Hepatocyte (in vitro differentiated cells): ENCODE data around the gene WT1. TPM values are rescaled to one million over a fixed set of nuclear protein-coding genes. Genes with fewer than 3 reads are reported as not detected.

Experiments used
- DNase-seq: peaks from one replicate; pipeline ENCODE4 v3.0.0-alpha.2; 2016; ENCODE audit warnings: low spot score
- H2AFZ ChIP-seq: fragments of 200-600 bp; sonication (generic); 2 replicates; pipeline ENCODE4 v1.6.0; 2016; ENCODE audit warnings: antibody characterized with exemption, mild to moderate bottlenecking
- H3K27ac ChIP-seq: fragments of 200-600 bp; sonication (generic); 2 replicates; pipeline ENCODE4 v1.5.1; 2016; ENCODE audit warnings: mild to moderate bottlenecking
- H3K27me3 ChIP-seq: fragments of 200-600 bp; sonication (generic); 2 replicates; pipeline ENCODE4 v1.6.1; 2016
- H3K36me3 ChIP-seq: fragments of 200-600 bp; sonication (generic); replicated peaks from 2 replicates; pipeline ENCODE4 v1.5.1; 2016; ENCODE audit warnings: low read depth; ENCODE audit not compliant: insufficient read depth
- H3K4me1 ChIP-seq: fragments of 200-600 bp; sonication (generic); 2 replicates; pipeline ENCODE4 v1.5.1; 2016; ENCODE audit warnings: mild to moderate bottlenecking, moderate library complexity; ENCODE audit not compliant: insufficient read depth
- H3K4me2 ChIP-seq: fragments of 200-600 bp; sonication (generic); 2 replicates; pipeline ENCODE4 v1.6.0; 2016
- H3K4me3 ChIP-seq: fragments of 200-600 bp; sonication (generic); 2 replicates; pipeline ENCODE4 v1.5.1; 2016; ENCODE audit warnings: mild to moderate bottlenecking
- H3K79me2 ChIP-seq: fragments of 200-600 bp; sonication (generic); 2 replicates; pipeline ENCODE4 v1.6.0; 2017; ENCODE audit warnings: mild to moderate bottlenecking
- H3K9me2 ChIP-seq: fragments of 200-600 bp; sonication (generic); replicated peaks from 2 replicates; pipeline ENCODE4 v1.6.0; 2017; ENCODE audit warnings: mild to moderate bottlenecking; ENCODE audit not compliant: insufficient read depth
- H3K9me3 ChIP-seq: fragments of 200-600 bp; sonication (generic); 2 replicates; pipeline ENCODE4 v1.5.1; 2016; ENCODE audit warnings: low read depth, mild to moderate bottlenecking
- H4K20me1 ChIP-seq: fragments of 200-600 bp; sonication (generic); 2 replicates; pipeline ENCODE4 v1.6.0; 2016; ENCODE audit warnings: mild to moderate bottlenecking; ENCODE audit not compliant: insufficient read depth, poor library complexity, severe bottlenecking
- CTCF ChIP-seq: fragments of 200-600 bp; sonication (generic); IDR thresholded peaks from 2 replicates; pipeline ENCODE4 v1.5.1; 2016; ENCODE audit warnings: antibody characterized with exemption, mild to moderate bottlenecking; ENCODE audit not compliant: poor library complexity
- EZH2 ChIP-seq: fragments of 200-600 bp; sonication (generic); IDR thresholded peaks from 2 replicates; pipeline ENCODE4 v1.6.1; 2016; ENCODE audit warnings: antibody characterized with exemption, mild to moderate bottlenecking, borderline replicate concordance
- EZH2phosphoT487 ChIP-seq: fragments of 200-600 bp; sonication (generic); IDR thresholded peaks from one replicate; pipeline ENCODE4 v1.6.1; 2018; ENCODE audit warnings: antibody characterized with exemption, mild to moderate bottlenecking, low read depth, moderate library complexity; ENCODE audit not compliant: unreplicated experiment, severe bottlenecking
- WGBS: methylation state at CpG from one replicate; pipeline ENCODE4 v1.1.6; 2016; ENCODE audit warnings: low lambda C conversion rate; ENCODE audit errors: missing lambda C conversion rate; 5-methylcytosine and 5-hydroxymethylcytosine counted together
- polyA plus RNA-seq: library from polyadenylated mRNA; unstranded; fragments of >200 nt; fragmentation: Nextera tagmentation; extraction: Ambion mirVana; gene quantifications from 2 replicates; pipeline ENCODE4 v1.2.1, GENCODE V29; 2016
- total RNA-seq: library from RNA; depleted of rRNA; stranded (reverse); fragments of >200 nt; gene quantifications from 2 replicates; pipeline ENCODE4 v1.2.3, GENCODE V29; 2014

The WT1 gene
- total and polyA plus RNA-seq, 2 experiments from 2014 or later, result 0.37 to 0.47 TPM

- Histone ChIP-seq H3K79me2 (no peaks in the 10 kb centered on the region), H3K9me3 (no peaks in the 10 kb centered on the region), H2AFZ (no peak overlapping the region), H3K27me3 (peaks cover 59% of the 10 kb centered on the region), H4K20me1 (no peaks in the 10 kb centered on the region), H3K4me1 (no peaks in the 10 kb centered on the region), H3K4me3 (no peak overlapping the region), H3K36me3 (no peaks in the 10 kb centered on the region), H3K9me2 (no peaks in the 10 kb centered on the region), H3K27ac (no peak overlapping the region), H3K4me2 (no peak overlapping the region)
- no peak for DNase-seq
- no peak for TF ChIP-seq EZH2
- no peak for TF ChIP-seq CTCF
- no peak for TF ChIP-seq EZH2phosphoT487
- 76% methylated on average over 3 of the region's 3 CpGs for WGBS
Measured at GRCh38 chr11:32417806-32418205, 17.5 kb downstream of the WT1 start.

- Histone ChIP-seq H3K9me3 (no peaks in the 10 kb centered on the region), H2AFZ (no peak overlapping the region), H3K9me2 (no peaks in the 10 kb centered on the region), H3K4me1 (no peaks in the 10 kb centered on the region), H4K20me1 (no peaks in the 10 kb centered on the region), H3K27ac (no peak overlapping the region), H3K36me3 (no peaks in the 10 kb centered on the region), H3K27me3 (peaks cover 48% of the 10 kb centered on the region), H3K4me2 (no peak overlapping the region), H3K4me3 (no peak overlapping the region), H3K79me2 (no peaks in the 10 kb centered on the region)
- TF ChIP-seq EZH2, result no peak
- no peak for TF ChIP-seq EZH2phosphoT487
- TF ChIP-seq CTCF, result no peak
- 90% methylated on average over 4 of the region's 4 CpGs for WGBS
- DNase-seq, result no peak
Measured at GRCh38 chr11:32416301-32416700, 19.0 kb downstream of the WT1 start.

GRCh38 chr11:32414925-32415324 lies 20.4 kb downstream of the WT1 start:
- TF ChIP-seq EZH2, result no peak
- no peak for TF ChIP-seq EZH2phosphoT487
- TF ChIP-seq CTCF, result no peak
- DNase-seq, result no peak
- WGBS, result 88% methylated on average over 2 of the region's 2 CpGs
- no peaks in the 10 kb centered on the region for H3K79me2 ChIP-seq
- no peaks in the 10 kb centered on the region for H3K4me1 ChIP-seq
- no peaks in the 10 kb centered on the region for H4K20me1 ChIP-seq
- no peak overlapping the region for H3K4me3 ChIP-seq
- H3K9me2 ChIP-seq, result no peaks in the 10 kb centered on the region
- H3K4me2 ChIP-seq, result no peak overlapping the region
- H3K27me3 ChIP-seq, result peaks cover 45% of the 10 kb centered on the region
- H2AFZ ChIP-seq, result no peak overlapping the region
- no peak overlapping the region for H3K27ac ChIP-seq
- H3K36me3 ChIP-seq, result no peaks in the 10 kb centered on the region
- no peaks in the 10 kb centered on the region for H3K9me3 ChIP-seq

GRCh38 chr11:32411942-32412615 lies 23.3 kb downstream of the WT1 start:
- H3K9me3 ChIP-seq, result no peaks in the 10 kb centered on the region
- H3K36me3 ChIP-seq, result no peaks in the 10 kb centered on the region
- peaks cover 30% of the 10 kb centered on the region for H3K27me3 ChIP-seq
- H3K4me3 ChIP-seq, result no peak overlapping the region
- no peak overlapping the region for H3K4me2 ChIP-seq
- H3K79me2 ChIP-seq, result no peaks in the 10 kb centered on the region
- no peaks in the 10 kb centered on the region for H3K4me1 ChIP-seq
- H4K20me1 ChIP-seq, result no peaks in the 10 kb centered on the region
- no peak overlapping the region for H2AFZ ChIP-seq
- DNase-seq, result no peak
- H3K9me2 ChIP-seq, result no peaks in the 10 kb centered on the region
- no peak overlapping the region for H3K27ac ChIP-seq
- 94% methylated on average over 12 of the region's 12 CpGs for WGBS
- TF ChIP-seq CTCF, result no peak
- no peak for TF ChIP-seq EZH2
- TF ChIP-seq EZH2phosphoT487, result no peak
